NT2/D1 (cell line): ENCODE measurements around the gene C10orf143.

ENCODE experiments used
- YY1 ChIP-seq: IDR thresholded peaks from 2 replicates; pipeline ENCODE4 v1.6.1; 2011; ENCODE audit not compliant: insufficient read length, insufficient read depth
- ZNF274 ChIP-seq: IDR thresholded peaks from 2 replicates; pipeline ENCODE4 v1.6.1; 2011; ENCODE audit warnings: mild to moderate bottlenecking, low read depth, low read length

GRCh38 chr10:130111852-130112180 lies 1.2 kb upstream of the C10orf143 start:
- TF ChIP-seq YY1 (no peak), ZNF274 (no peak)
